IPS DF 6.9 (cell line): ENCODE measurements around the gene RNF34.

Source experiments
- DNase-seq: peaks from one replicate; pipeline ENCODE4 v3.0.0-alpha.2; 2013; ENCODE audit warnings: low read depth, low spot score
- H3K27ac ChIP-seq: one replicate; pipeline ENCODE4 v1.5.1; 2013; ENCODE audit warnings: low read length, control low read depth
- H3K27me3 ChIP-seq: 2 replicates; pipeline ENCODE4 v1.6.1; 2013; ENCODE audit warnings: mild to moderate bottlenecking, low read length; ENCODE audit not compliant: control insufficient read depth, insufficient read depth
- H3K36me3 ChIP-seq: 2 replicates; pipeline ENCODE4 v1.6.1; 2013; ENCODE audit warnings: low read length; ENCODE audit not compliant: control insufficient read depth, insufficient read depth
- H3K4me1 ChIP-seq: 2 replicates; pipeline ENCODE4 v1.6.1; 2013; ENCODE audit warnings: low read length; ENCODE audit not compliant: control insufficient read depth, insufficient read depth
- H3K4me3 ChIP-seq: 2 replicates; pipeline ENCODE4 v1.5.1; 2013; ENCODE audit warnings: mild to moderate bottlenecking, low read length
- H3K9me3 ChIP-seq: 2 replicates; pipeline ENCODE4 v1.6.1; 2013; ENCODE audit warnings: low read length, inconsistent platforms; ENCODE audit not compliant: control insufficient read depth, insufficient read depth
- WGBS: extraction: QIAGEN DNeasy Blood & Tissue Kit; methylation state at CpG from one replicate; pipeline ENCODE4 v1.1.7; 2013; ENCODE audit warnings: mixed read lengths, missing lambda C conversion rate; ENCODE audit not compliant: insufficient read length, insufficient coverage; 5-methylcytosine and 5-hydroxymethylcytosine counted together

RNF34 gene

GRCh38 chr12:121451961-121452339, 52.0 kb downstream of the RNF34 start:
- no peak for DNase-seq
- Histone ChIP-seq H3K36me3 (no peaks in the 10 kb centered on the region; the same call in 1 of the 2 replicates), H3K4me1 (peaks cover 2% of the 10 kb centered on the region; the same call in 1 of the 2 replicates), H3K4me3 (no peak overlapping the region), H3K27ac (no peak overlapping the region), H3K9me3 (no peaks in the 10 kb centered on the region), H3K27me3 (no peaks in the 10 kb centered on the region)
- WGBS: no CpG with 5 or more reads among the region's 4 CpGs

- Histone ChIP-seq H3K27me3 (no peaks in the 10 kb centered on the region), H3K9me3 (no peaks in the 10 kb centered on the region), H3K27ac (no peak overlapping the region), H3K4me3 (no peak overlapping the region), H3K36me3 (no peaks in the 10 kb centered on the region; the same call in 1 of the 2 replicates), H3K4me1 (peaks cover 2% of the 10 kb centered on the region; the same call in 1 of the 2 replicates)
- no peak for DNase-seq
- WGBS: no CpG with 5 or more reads among the region's 35 CpGs
Observed at GRCh38 chr12:121452340-121452984, 52.5 kb downstream of the RNF34 start.

GRCh38 chr12:121452985-121453360, 53.1 kb downstream of the RNF34 start:
- DNase-seq: no peak
- Histone ChIP-seq H3K4me3 (no peak overlapping the region), H3K27ac (no peak overlapping the region), H3K36me3 (no peaks in the 10 kb centered on the region; the same call in 1 of the 2 replicates), H3K27me3 (no peaks in the 10 kb centered on the region), H3K4me1 (peaks cover 2% of the 10 kb centered on the region; the same call in 1 of the 2 replicates), H3K9me3 (no peaks in the 10 kb centered on the region)
- no CpG with 5 or more reads among the region's 39 CpGs for WGBS

GRCh38 chr12:121453629-121454028, 53.7 kb downstream of the RNF34 start:
- Histone ChIP-seq H3K4me3 (no peak overlapping the region), H3K27ac (no peak overlapping the region), H3K27me3 (no peaks in the 10 kb centered on the region), H3K4me1 (peaks cover 2% of the 10 kb centered on the region; the same call in 1 of the 2 replicates), H3K9me3 (no peaks in the 10 kb centered on the region), H3K36me3 (no peaks in the 10 kb centered on the region; the same call in 1 of the 2 replicates)
- no peak for DNase-seq
- WGBS: no CpG with 5 or more reads among the region's 18 CpGs

GRCh38 chr12:121454921-121455320, 55.0 kb downstream of the RNF34 start:
- H3K27ac ChIP-seq: no peak overlapping the region
- no peaks in the 10 kb centered on the region for H3K27me3 ChIP-seq
- no CpG with 5 or more reads among the region's 6 CpGs for WGBS
- peaks cover 2% of the 10 kb centered on the region; the same call in 1 of the 2 replicates for H3K4me1 ChIP-seq
- no peaks in the 10 kb centered on the region; the same call in 1 of the 2 replicates for H3K36me3 ChIP-seq
- no peak overlapping the region for H3K4me3 ChIP-seq
- no peak for DNase-seq
- H3K9me3 ChIP-seq: no peaks in the 10 kb centered on the region

GRCh38 chr12:121455766-121456420, 56.0 kb downstream of the RNF34 start:
- no peaks in the 10 kb centered on the region for H3K9me3 ChIP-seq
- no peak for DNase-seq
- H3K36me3 ChIP-seq: no peaks in the 10 kb centered on the region; the same call in 1 of the 2 replicates
- no CpG with 5 or more reads among the region's 23 CpGs for WGBS
- no peak overlapping the region for H3K4me3 ChIP-seq
- no peaks in the 10 kb centered on the region for H3K27me3 ChIP-seq
- no peak overlapping the region for H3K27ac ChIP-seq
- H3K4me1 ChIP-seq: peaks cover 2% of the 10 kb centered on the region; the same call in 1 of the 2 replicates

- Histone ChIP-seq H3K36me3 (no peaks in the 10 kb centered on the region; the same call in 1 of the 2 replicates), H3K4me3 (no peak overlapping the region), H3K27ac (no peak overlapping the region), H3K4me1 (peaks cover 2% of the 10 kb centered on the region; the same call in 1 of the 2 replicates), H3K9me3 (no peaks in the 10 kb centered on the region), H3K27me3 (no peaks in the 10 kb centered on the region)
- WGBS: no CpG with 5 or more reads among the region's 8 CpGs
- DNase-seq: no peak
Observed at GRCh38 chr12:121456551-121456950, 56.6 kb downstream of the RNF34 start.

- no peaks in the 10 kb centered on the region for H3K9me3 ChIP-seq
- H3K36me3 ChIP-seq: no peaks in the 10 kb centered on the region; the same call in 1 of the 2 replicates
- H3K27me3 ChIP-seq: no peaks in the 10 kb centered on the region
- H3K27ac ChIP-seq: no peak overlapping the region
- DNase-seq: no peak
- WGBS: no CpG with 5 or more reads among the region's 5 CpGs
- no peak overlapping the region for H3K4me3 ChIP-seq
- H3K4me1 ChIP-seq: no peaks in the 10 kb centered on the region
Observed at GRCh38 chr12:121461048-121461447, 61.1 kb downstream of the RNF34 start.

GRCh38 chr12:121464331-121464730, 64.4 kb downstream of the RNF34 start:
- no CpG with 5 or more reads among the region's 13 CpGs for WGBS
- Histone ChIP-seq H3K4me3 (no peak overlapping the region), H3K4me1 (no peaks in the 10 kb centered on the region), H3K27ac (no peak overlapping the region), H3K9me3 (no peaks in the 10 kb centered on the region), H3K36me3 (peaks cover 2% of the 10 kb centered on the region; the same call in 1 of the 2 replicates), H3K27me3 (no peaks in the 10 kb centered on the region)
- DNase-seq: no peak

GRCh38 chr12:121465921-121466793, 66.2 kb downstream of the RNF34 start:
- H3K4me1 ChIP-seq: no peaks in the 10 kb centered on the region
- H3K27ac ChIP-seq: no peak overlapping the region
- H3K36me3 ChIP-seq: peaks cover 2% of the 10 kb centered on the region; the same call in 1 of the 2 replicates
- WGBS: no CpG with 5 or more reads among the region's 70 CpGs
- H3K4me3 ChIP-seq: peak overlapping the region; percentile 90
- H3K9me3 ChIP-seq: no peaks in the 10 kb centered on the region
- DNase-seq: no peak
- H3K27me3 ChIP-seq: no peaks in the 10 kb centered on the region
